HG03196 (cell line): ENCODE measurements around the gene LY86.

Experiments
- ATAC-seq: cut with Tn5 transposase; IDR thresholded peaks from one replicate; pipeline ENCODE4 v1.9.1; 2021; ENCODE audit not compliant: unreplicated experiment

The LY86 gene

DNA sequence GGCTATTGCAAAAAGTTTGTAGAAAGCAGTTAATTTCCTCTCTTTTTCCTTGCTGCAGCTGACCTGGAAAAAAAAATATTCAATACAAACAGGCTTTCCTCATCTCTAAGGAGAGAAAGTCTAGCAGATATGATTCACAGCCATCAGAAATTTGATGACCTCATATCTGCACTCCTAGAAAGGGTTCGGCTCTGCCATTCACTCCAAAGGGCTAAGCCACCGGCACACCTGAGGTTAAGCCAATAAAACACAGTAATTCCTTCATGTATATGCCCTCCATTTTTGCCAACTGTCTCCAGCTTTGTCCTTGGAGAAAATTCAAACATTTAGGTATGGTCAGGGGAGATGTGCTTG lies 18.7 kb upstream of the LY86 start:
- no peak for ATAC-seq

DNA sequence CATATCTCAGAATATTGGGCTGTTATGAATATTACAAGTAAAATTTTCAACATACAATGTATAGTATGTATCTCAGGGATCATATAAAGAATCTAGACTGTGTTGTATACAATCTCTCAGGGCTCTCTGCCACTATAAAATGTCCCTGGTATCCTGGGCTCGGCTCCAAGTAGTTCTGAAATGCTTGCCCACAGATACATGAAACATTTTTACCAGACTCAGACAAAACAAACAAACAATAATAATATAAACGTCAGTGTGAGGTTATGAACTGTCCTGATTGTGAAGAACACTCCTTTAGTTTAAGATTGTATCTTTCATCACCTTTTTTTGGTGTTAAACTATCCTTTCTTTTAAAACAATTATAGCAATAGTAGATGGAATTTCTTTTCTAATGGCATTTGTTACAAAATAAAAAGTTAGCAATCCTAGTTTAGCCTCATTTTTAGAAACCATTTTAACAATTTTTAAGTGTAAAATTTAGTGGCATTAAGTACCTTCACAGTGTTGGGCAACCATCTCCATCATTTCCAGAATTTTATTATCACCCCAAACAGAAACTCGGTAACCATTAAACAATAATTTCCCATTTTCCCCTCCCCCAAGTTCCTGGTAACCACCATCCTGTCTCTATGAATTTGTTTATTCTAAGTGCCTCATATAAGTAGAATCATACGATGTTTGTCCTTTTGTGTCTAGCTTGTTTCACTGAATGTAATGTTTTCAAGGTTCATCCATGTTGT lies 17.4 kb upstream of the LY86 start:
- no peak for ATAC-seq

DNA sequence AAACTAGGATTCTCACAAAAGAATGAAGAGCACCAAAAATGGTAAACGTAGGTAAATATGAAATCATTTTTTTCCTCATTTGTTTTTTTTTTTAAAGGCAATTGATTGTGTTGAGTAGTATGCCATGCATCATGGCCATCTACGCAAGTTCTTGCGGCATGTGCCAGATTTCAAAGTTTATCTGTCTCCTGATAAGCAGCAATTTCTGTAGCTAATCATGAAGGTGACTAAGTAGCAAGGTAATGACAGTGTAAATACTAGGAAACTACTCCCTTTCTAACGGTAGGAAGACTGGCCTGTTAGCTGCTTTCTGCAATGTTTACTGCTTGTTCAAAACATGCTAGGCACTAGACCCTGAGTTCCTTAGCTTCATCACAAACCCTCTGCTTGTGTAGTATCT lies 13.4 kb upstream of the LY86 start:
- ATAC-seq: no peak

DNA sequence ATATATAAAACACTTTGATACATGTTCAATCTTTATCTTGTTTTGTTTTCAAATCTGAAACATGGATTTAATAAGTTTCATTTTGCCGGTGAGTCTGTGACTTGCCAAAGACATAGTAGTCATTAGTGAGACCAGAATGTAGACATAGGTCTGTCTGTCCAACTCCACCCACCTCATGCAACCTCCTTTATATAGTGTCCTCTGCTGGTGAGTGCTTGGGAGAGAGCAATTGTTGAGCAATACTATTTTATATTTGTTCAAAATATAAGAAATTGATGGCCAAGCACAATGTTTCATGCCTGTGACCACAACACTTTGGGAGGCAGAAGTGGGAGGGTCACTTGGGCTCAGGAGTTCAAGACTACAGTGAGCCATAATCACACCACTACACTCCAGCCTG lies 10.8 kb upstream of the LY86 start:
- no peak for ATAC-seq

DNA sequence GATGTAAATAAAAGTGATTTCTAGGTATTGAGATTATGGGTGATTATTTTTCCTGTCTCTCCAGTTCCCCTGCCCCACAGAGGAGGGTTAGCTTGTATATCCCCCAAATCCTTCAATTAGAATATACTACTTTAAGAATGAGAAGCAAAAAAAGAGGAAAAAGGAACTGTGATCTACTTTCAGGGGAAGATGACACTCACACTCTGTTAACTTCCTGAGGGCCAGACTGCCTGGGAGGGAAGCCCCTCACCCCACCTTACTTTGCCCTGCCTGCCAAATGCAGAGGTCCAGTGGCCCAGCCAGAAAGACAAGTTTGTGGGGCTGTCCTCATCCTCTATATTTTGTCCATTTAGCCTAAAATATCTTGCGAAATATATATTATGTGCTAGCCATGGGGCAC lies 9.2 kb upstream of the LY86 start:
- ATAC-seq: no peak

DNA sequence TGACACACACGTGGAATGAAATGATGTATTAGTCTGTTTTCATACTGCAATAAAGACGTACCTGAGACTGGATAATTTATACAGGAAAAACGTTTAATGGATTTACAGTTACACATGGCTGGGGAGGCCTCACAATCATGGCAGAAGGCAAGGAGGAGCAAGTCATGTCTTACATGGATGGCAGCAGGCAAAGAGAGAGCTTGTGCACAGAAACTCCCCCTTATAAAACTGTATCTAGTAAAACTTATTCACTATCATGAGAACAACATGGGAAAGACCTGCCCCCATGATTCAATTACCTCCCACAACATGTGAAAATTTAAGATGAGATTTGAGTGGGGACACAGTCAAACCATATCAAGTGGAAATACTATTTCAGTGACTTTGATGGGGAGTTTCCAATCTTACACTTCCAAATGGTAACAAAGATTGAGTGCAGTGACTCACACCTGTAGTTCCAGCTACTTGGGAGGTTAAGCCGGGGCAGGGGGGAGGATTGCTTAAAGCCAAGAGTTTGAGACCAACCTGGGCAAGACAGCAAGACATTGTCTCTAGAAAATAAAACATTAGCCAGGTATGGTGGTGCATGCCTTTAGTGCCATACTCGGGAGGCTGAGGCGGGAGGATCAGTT lies 8.2 kb upstream of the LY86 start:
- no peak for ATAC-seq

DNA sequence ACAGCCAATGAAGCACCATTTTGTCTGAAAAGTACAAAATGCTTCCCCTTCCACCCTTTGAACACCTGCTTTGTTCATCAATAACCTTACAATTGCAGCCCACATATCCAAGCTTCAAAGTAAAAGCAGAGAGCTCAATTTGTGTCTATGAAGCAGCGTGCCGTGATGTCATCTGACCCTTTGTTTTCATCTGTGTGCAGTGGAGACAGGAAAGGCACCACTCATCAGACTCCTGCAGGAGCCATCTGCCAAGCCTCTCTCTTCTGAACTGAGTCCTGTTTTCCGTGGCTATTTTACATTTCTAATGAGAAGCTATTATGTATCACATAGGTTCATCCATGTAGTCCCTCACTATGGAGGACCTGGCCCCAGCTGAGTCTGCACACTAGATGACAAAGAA lies 7.5 kb upstream of the LY86 start:
- ATAC-seq: no peak

DNA sequence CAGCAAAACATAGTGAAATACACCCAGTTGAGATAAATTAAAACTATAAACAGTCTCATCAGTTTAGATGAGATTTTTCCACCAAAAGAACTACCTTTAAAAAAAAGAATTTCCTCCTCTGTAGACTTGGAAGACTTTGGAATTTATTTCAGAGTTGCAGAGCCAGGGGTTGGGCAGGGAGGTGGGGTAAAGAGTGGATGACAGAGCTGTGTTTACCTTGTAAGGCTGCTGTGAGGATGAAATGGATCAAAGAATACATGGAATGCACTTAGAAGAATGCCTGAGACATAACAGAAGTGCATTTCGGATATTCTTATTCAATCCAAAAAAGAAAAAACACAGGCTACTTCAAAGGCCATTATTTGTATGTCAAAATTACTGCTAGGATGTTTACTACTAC lies 6.4 kb upstream of the LY86 start:
- ATAC-seq: no peak

DNA sequence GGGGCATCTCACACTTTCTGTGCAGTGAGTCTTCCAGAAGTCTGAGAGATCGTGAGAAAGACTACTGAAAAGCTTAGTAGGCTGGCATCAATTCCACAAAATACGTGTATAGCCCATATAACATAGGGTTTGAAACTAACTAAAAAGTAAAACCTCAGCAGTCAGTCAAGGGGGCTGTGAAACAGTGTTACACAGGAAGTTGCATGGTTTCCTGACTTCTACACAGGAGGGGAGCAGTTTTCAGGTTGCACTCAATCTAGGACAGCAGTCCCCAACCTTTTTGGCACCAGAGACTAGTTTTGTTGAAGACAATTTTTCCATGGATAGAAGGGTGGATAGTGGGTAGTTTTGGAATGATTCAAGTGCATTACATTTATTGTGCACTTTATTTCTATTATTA lies 4.7 kb upstream of the LY86 start:
- ATAC-seq: no peak

DNA sequence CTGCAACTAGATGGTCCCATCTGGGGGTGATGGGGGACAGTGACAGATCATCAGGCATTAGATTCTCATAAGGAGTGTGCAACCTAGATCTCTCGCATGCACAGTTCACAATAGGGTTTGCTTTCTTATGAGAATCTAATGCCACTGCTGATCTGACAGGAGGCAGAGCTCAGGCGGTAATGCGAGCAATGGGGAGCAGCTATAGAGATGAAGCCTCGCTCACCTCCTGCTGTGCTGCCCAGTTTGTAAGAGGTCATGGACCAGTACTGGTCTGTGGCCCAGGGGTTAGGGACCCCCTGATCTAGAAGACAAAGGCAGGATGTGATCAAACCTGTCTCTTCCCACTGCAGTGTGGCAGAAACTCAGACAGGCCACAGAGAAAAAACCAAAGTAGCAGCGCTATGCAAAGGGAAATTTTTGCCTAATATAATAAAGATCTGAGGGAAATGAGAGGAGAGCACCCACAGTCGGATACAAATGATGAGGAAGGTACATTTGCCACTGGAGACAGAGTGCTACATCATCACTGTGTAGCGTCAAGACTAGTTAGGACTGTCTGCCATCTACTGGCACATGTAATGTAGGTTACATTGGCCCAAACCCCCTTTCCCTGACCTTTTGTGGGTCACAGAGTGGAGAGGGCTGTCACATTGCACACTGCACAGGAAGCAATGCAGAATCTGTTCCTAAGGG lies 4.1 kb upstream of the LY86 start:
- no peak for ATAC-seq

DNA sequence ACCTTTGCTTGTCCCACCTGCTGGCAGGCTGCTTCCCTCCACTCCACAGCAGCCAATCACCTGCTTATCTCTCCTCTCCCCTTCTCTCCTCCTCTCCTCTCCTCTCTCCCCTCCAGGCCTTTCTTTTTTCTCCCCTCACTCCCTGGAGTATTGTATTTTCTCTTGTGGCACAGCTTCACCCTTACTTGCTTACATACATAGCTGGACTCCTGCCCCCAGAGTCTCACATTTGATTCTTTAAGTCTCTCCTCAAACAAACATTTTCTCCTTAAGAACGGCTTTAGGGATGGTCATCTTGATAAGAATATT lies 3.6 kb upstream of the LY86 start:
- no peak for ATAC-seq

DNA sequence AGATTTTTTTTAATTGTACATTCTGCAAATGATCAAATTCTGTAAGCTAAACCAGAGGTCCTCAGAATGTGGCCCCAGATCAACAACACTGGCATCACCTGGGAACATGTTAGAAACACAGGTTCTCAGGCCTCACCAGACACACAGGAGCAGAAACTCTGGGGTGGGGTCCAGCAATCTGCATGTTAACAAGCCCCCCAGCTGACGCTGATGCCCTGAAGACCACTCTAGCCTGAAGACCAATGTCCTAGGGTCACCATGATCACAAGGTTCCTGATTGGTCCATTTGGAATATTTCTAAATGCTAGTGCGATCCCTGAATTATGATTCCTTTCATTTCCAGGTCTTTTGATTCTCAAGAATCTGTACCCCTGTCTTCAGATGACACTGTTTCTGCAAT lies 2.4 kb upstream of the LY86 start:
- ATAC-seq: no peak

DNA sequence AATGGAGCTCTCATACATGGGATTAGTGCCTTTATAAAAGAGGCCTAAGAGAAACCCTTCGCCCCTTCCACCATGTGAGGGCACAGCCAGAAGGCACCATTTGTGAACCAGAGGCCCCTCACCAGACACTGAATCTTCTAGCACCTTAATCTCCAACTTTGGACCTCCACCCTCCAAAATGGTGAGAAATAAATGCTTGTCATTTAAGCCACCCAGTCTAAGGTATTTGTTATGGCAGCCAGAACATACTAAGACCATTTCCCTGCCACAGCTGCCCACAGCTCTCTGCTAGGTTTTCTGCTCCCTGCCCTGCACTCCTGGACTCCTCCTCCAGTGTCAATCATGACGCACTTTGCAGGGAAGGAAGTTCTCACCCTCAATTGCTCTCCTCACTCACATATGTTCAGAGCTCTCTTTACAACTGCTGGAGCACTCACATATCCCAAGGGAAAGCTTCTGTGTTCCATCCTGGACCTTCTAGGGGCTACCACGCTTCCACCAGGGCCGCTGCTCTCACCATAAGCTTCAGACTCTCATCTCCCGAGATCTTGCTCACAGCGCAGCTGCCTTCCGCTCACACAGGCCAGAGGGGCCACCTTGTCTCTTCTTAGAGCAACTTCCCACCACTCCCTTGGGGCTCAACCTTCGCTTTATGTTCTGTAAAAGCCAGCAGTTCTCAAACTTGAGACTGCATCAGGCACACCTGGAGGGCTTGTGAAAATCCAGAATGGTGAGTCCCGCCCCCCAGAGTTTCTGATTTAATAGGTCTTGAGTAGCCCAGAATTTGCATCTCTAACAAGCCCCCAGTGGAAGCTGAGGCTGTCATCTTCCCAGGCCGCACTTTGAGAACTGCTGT lies 1.6 kb upstream of the LY86 start:
- peak; percentile 48 for ATAC-seq

DNA sequence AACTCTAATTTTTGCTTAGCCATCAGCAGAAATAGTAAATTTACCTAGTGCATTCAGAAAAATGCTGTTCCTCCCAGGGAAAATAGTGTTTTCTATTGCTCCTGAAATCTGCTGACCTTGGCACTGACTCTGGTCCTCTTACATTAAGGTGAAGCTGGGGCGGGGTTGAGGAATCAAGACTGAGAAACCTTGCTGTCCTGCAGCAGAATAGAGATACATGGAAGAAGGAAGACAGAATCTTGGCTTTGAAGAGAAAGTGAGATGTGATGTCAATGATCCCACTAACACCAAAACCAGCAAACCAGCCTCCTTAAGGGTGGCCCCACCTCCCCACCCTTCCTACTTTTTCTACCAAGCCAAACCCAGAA lies 840 bp upstream of the LY86 start:
- no peak for ATAC-seq

DNA sequence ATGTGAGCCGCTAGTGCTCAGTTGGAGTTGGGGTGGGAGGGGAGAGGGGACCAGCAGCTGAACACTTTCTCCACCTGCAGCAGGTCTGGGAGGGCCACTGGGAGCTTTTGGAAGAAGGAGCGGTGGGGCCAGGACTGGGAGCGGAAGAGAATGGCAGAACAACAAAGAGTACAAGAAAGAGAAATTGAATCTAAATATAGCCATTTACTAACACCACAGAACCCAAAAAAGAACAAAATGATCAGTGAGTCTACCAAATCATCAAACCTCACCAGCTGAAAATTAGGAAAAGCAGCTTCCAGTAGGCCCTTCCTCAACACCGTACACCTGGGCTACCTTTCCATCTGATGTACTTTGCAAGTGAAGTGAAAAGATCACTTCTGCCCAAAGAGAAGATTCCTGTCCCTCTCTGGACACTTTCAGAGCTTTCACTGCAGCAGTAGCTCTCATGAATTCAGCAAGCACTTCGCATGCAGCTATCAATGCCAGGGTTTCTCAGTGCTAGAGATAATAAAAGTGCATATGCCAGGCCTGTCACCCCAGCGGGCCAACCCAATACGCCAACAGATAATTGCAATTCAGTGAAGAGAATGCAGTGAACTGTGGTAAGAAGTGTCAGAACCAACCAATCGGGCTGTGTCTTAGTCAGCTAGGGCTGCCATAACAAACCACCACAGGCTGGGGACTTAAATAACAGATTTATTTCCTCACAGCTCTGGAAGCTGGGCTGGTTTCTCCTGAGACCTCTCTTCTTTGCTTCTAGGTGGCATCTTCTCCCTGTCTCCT lies 597 bp downstream of the LY86 start:
- ATAC-seq: no peak

DNA sequence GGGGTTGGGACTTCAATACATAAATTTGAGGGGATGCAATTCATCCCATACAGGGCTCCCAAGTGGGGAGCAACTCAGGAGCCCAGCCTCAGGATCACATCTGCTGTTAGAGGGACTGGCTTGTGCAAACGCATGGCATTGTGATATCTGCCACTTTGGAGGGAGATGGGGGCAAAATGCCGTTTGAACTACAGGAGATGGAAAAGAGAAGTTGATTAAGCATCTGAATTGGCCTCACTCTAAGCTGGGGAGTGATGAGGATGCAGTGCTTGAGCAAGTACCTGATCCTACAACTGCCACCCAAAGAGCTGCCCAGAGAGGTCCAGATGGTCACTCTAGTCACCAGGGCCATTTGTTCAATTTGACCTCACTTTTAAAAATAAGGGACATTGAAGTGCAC lies 2.0 kb downstream of the LY86 start:
- no peak for ATAC-seq

DNA sequence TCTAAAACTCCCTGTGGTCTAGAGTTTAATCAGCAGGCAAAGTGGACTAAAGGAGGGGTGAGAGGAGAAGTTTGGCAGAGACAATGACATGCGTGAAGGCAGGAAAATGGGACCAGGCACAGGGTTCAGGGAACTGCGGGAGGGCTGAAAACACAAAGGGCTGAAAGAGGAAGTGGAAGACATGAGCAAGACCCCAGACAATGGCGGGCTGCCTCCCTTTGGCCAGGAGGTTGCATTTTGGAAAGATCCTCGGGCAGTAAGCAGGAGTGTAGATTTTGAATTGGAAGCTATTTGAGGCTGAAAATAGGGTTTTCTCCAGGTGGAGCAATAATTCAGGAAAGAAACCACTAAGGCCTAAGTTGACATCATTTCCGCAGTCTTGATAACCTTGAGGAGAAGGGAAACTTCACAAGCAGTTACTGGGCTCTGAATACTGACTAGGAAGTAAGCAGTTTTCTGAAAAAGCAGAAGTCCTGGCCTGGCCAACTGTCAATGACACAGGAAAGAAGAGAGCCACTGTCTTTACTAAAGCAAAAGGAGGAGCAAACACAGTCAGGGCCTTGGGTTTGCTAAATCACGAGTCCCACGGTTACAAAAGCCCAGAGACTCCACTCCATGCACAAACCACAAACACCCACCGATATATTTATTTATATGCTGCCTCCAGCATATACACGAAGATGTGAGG lies 3.4 kb downstream of the LY86 start:
- no peak for ATAC-seq

DNA sequence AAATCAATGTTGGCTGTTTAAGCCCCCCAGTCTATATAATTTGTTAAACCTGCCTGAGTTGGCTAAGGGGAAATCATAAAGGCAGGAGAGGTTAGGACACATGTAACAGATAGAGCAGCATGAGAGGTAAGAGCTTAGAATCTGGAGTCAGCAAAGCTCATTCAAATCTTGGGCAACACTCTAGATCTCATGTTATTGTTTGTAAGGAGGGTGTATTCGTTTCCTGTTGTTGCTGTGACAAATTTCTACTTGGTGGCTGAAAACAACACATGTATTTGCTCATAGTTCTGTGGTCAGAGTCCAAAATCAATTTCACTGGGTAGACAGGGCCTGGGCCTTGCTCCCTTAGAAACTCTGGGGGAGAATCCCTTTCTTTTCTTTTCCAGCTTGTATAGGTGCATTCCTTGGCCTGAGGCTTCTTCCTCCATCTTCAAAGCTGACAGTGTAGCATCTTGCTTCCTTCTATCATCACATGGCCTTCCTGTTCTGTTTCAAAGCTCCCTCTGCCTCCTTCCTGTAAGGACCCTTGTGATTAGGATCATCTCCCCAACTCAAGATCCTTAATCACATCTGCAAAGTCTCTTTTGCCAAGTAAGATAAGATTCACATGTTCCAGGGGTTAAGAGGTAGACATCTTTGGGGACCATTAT lies 4.4 kb downstream of the LY86 start:
- ATAC-seq: no peak

DNA sequence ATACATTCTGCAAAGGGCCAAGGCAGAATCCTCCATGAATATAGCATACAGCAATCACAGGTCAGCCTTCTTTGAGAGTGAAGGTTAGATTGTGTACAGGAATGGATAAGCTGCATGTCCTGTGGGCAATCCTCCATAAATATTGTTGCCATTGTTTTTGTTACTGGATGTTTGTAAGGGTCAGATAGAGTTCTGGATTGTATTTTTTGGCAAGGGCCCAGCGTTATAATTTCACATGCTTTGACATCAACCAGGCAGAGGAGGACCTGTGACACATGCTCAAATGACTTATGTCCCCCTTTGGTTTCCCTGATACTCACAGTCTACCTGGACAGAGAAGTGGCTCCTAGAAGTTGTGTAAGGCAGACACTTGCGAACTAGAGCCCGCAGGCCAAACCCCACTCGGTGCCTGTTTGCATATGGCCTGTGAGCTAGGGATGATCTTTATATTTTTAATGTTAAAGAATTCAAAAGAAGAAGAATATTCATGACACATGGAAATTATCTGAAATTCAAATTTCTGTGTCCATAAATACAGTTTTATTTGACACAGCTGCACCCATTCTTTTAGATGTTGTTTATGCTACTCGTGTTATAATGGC lies 5.4 kb downstream of the LY86 start:
- no peak for ATAC-seq

DNA sequence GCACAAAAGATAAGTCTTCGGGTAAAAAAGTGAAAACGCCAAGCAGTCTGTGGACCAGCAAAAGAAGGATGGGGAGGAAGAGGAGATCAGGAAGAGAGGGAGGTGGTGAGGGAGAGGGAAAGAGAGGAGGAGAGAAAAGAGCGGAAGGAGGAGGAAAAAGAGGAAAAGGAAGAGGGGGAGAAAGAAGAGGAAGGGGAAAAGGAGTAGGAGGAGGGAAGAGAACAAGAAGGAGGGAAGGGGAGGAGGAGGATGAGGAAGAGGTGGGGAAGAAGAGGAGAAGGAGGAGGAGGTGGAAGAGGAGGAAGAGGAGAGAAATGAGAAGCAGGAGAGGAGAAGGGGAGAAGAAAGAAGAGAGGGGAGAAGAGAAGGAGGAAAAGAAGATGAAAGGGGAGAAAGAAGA lies 6.5 kb downstream of the LY86 start:
- ATAC-seq: no peak
